K562 (cell line): Measurements from ENCODE around the gene MAL. TPM values are rescaled to one million over a fixed set of nuclear protein-coding genes. Genes with fewer than 3 reads are reported as not detected.

Experiments
- CBX1 ChIP-seq: sonication (generic); IDR thresholded peaks from 2 replicates; pipeline ENCODE4 v1.6.1; 2016; ENCODE audit warnings: antibody characterized with exemption, low read depth, mild to moderate bottlenecking
- PHF21A ChIP-seq: fragments of 450-650 bp; IDR thresholded peaks from 2 replicates; pipeline ENCODE4 v1.6.1; 2017; ENCODE audit warnings: low read depth, borderline replicate concordance
- YY1 ChIP-seq, 3 experiments: IDR thresholded peaks; 2 replicates each; pipeline ENCODE4 v1.6.1; 2011; ENCODE audit warnings: low read length in 2 of 3, mild to moderate bottlenecking in 2 of 3, moderate library complexity in 2 of 3, borderline replicate concordance in 1 of 3, control low read depth in 1 of 3, low read depth in 1 of 3; ENCODE audit not compliant: insufficient read depth in 3 of 3, insufficient replicate concordance in 2 of 3, control insufficient read depth in 1 of 3, insufficient read length in 1 of 3; ENCODE audit errors: extremely low read depth in 1 of 3
- ZKSCAN1 ChIP-seq: fragments of 150-350 bp; IDR thresholded peaks from 2 replicates; pipeline ENCODE4 v1.6.1; 2016; ENCODE audit warnings: low read depth, low read length
- polyA plus RNA-seq, 8 experiments: library from polyadenylated mRNA; depleted of rRNA in 4 of 8; stranded (reverse) in 5 of 8; unstranded in 3 of 8; fragments of >200 nt; fragmentation: Nextera tagmentation in 2 of 8; fragmentation: Illumina TruSeq in 1 of 8; extraction: Ambion mirVana in 2 of 8; extraction: Trizol in 1 of 8; gene quantifications; 2 replicates each; pipeline versions ENCODE4 v1.2.1 to v1.2.3, GENCODE V29; 2011 to 2014; ENCODE audit warnings: inconsistent platforms in 1 of 8, missing spikeins in 1 of 8
- total RNA-seq, 7 experiments: library from RNA; depleted of rRNA in 6 of 7; stranded (reverse); fragments of >200 nt in 6 of 7; fragmentation: Illumina TruSeq in 2 of 7; extraction: Trizol in 2 of 7; gene quantifications; 2 replicates each; pipeline versions ENCODE4 v1.2.1 to v1.2.3, GENCODE V29; 2011 to 2021; ENCODE audit warnings: low replicate concordance in 1 of 7
- TF ChIP-seq, protein P1 (sequence below), 2 experiments: IDR thresholded peaks in 1 of 2; conservative IDR thresholded peaks in 1 of 2; 2 replicates each; pipeline ENCODE4 v1.6.1; 2016; ENCODE audit warnings: low read depth in 2 of 2, mild to moderate bottlenecking in 1 of 2, missing compliant biosample characterization in 1 of 2, missing genetic modification characterization in 1 of 2, moderate library complexity in 1 of 2
- TF ChIP-seq, protein P2 (sequence below): fragments of 450-650 bp; IDR thresholded peaks from 2 replicates; pipeline ENCODE4 v1.6.1; 2016; ENCODE audit warnings: missing biosample characterization, missing genetic modification characterization

Gene MAL
- total and polyA plus RNA-seq, 9 of the 15 experiments (the other 6 are each of a cell fraction or from before 2014, with no cell fraction given), result not detected

DNA sequence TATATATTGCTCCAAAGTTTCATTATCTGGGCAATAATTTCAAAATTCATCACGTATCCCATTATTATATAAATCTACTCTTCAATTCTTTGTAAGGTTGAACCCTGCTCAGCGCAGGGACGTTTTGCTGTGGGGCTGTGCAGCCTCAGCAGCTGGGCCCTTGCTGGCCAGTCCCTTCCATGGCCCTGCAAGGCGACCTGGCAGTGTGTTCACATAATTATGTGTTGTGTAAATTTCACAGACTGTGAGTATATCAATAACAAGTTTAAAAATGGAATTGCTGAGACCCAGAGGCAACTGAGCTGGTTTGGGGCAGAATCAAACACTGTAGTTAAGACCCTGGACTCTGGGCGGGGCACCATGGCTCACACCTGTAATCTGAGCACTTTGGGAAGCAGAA, 16.1 kb upstream of the MAL start (continued):
- no peak for TF ChIP-seq YY1 (IDR thresholded peaks at IDR 0.05; ENCODE audit: borderline replicate concordance in 1 of 3, control insufficient read depth in 1 of 3, extremely low read depth in 1 of 3, insufficient read depth in 3 of 3, insufficient read length in 1 of 3, insufficient replicate concordance in 2 of 3, low read depth in 1 of 3, low read length in 2 of 3)
- TF ChIP-seq, protein P1, sequence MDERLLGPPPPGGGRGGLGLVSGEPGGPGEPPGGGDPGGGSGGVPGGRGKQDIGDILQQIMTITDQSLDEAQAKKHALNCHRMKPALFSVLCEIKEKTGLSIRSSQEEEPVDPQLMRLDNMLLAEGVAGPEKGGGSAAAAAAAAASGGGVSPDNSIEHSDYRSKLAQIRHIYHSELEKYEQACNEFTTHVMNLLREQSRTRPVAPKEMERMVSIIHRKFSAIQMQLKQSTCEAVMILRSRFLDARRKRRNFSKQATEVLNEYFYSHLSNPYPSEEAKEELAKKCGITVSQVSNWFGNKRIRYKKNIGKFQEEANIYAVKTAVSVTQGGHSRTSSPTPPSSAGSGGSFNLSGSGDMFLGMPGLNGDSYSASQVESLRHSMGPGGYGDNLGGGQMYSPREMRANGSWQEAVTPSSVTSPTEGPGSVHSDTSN (CRISPR knock-in tag; IDR thresholded peaks at IDR 0.05; ENCODE audit: low read depth), result no peak
- TF ChIP-seq, protein P1 (tag; conservative IDR thresholded peaks at IDR 0.05; ENCODE audit: low read depth), result no peak
- no peak for TF ChIP-seq ZKSCAN1
- TF ChIP-seq PHF21A, result no peak
- TF ChIP-seq, protein P2, sequence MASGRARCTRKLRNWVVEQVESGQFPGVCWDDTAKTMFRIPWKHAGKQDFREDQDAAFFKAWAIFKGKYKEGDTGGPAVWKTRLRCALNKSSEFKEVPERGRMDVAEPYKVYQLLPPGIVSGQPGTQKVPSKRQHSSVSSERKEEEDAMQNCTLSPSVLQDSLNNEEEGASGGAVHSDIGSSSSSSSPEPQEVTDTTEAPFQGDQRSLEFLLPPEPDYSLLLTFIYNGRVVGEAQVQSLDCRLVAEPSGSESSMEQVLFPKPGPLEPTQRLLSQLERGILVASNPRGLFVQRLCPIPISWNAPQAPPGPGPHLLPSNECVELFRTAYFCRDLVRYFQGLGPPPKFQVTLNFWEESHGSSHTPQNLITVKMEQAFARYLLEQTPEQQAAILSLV, result no peak
- TF ChIP-seq CBX1, result no peak
